ENCODE results near the gene CRLF1. TPM values are rescaled to one million over a fixed set of nuclear protein-coding genes. Genes with fewer than 3 reads are reported as not detected.
A peak's percentile ranks its signal among the peaks of the same experiment; 100 is the strongest.

CRLF1 gene
- polyA plus RNA-seq, 2 of the 4 experiments (the other 2 are of a cell fraction) = 0.37 to 2.5 TPM

- ChIA-PET POLR2A (no interaction called here), CTCF (interaction anchor here (0.7 to 2.5 kb wide), 3 partner anchors 21 to 238 kb away, joined by 3 to 6 read pairs (median 3); partner anchors contain the start of gene REX1BD)
- TF ChIP-seq BHLHE40 (IDR thresholded peaks at IDR 0.05; ENCODE audit: low read depth, low read length) = no peak
- no peak for TF ChIP-seq NPAS2 (CRISPR knock-in tag; IDR thresholded peaks at IDR 0.05; ENCODE audit: borderline replicate concordance)
- FAIRE-seq = no peak
- no peak overlapping the region for H3K4me3 ChIP-seq
- no peak overlapping the region for H3K4me2 ChIP-seq
- no peak for ATAC-seq
- H3K9me3 ChIP-seq = no peaks in the 10 kb centered on the region
- H3K27ac ChIP-seq = no peak overlapping the region
- 74% methylated on average over 9 of the region's 9 CpGs for WGBS (ENCODE audit: missing lambda C conversion rate)
- peaks cover 28% of the 10 kb centered on the region; the same call in 2 of the 3 replicates for H3K4me1 ChIP-seq
- DNase-seq (ENCODE audit: low read depth in 1 of 2, low spot score in 1 of 2) = no peak
Observed at GRCh38 chr19:18608805-18609716, 2.5 kb upstream of the CRLF1 start.

- peaks cover 28% of the 10 kb centered on the region; the same call in 2 of the 3 replicates for H3K4me1 ChIP-seq
- H3K27ac ChIP-seq = peak overlapping the region in 1 of 2 experiments; percentile 79; a peak in 2 of 6 replicates
- ChIA-PET CTCF (interaction anchor here (0.8 to 2.5 kb wide), 2 partner anchors 20 to 77 kb away, joined by 3 to 6 read pairs; partner anchors contain the start of gene REX1BD), POLR2A (no interaction called here)
- H3K4me3 ChIP-seq = peak overlapping the region; percentile 35
- DNase-seq (ENCODE audit: low read depth in 1 of 2, low spot score in 1 of 2) (no peak), ATAC-seq (no peak), FAIRE-seq (no peak)
- WGBS (ENCODE audit: missing lambda C conversion rate) = 59% methylated on average over 5 of the region's 5 CpGs
- TF ChIP-seq KDM5A (IDR thresholded peaks at IDR 0.05) (no peak), FOSB (CRISPR knock-in tag; IDR thresholded peaks at IDR 0.05) (no peak), CEBPB (IDR thresholded peaks at IDR 0.05) (no peak), MAZ (IDR thresholded peaks at IDR 0.05; ENCODE audit: borderline replicate concordance, low read depth, low read length) (no peak), TP53 (CRISPR knock-in tag; IDR thresholded peaks at IDR 0.05) (no peak), EHF (CRISPR knock-in tag; IDR thresholded peaks at IDR 0.05) (no peak), SREBF2 (IDR thresholded peaks at IDR 0.05) (no peak), RFX5 (IDR thresholded peaks at IDR 0.05) (no peak), NFE2L2 (conservative IDR thresholded peaks at IDR 0.05; ENCODE audit: low read length) (no peak), ESRRA (IDR thresholded peaks at IDR 0.05; ENCODE audit: borderline replicate concordance, low read length) (no peak), HES2 (IDR thresholded peaks at IDR 0.05) (no peak), ZSCAN20 (CRISPR knock-in tag; IDR thresholded peaks at IDR 0.05) (no peak), EHMT2 (IDR thresholded peaks at IDR 0.05; ENCODE audit: low read depth) (no peak)
- no peaks in the 10 kb centered on the region for H3K9me3 ChIP-seq
- H3K4me2 ChIP-seq = peak overlapping the region; percentile 89
Observed at GRCh38 chr19:18608102-18608804, 1.7 kb upstream of the CRLF1 start.

GRCh38 chr19:18607226-18608101 lies 865 bp upstream of the CRLF1 start:
- peaks cover 25% of the 10 kb centered on the region; the same call in 2 of the 3 replicates for H3K4me1 ChIP-seq
- H3K9me3 ChIP-seq = no peaks in the 10 kb centered on the region
- peak overlapping the region; percentile 35 for H3K4me3 ChIP-seq
- H3K4me2 ChIP-seq = peak overlapping the region; percentile 89
- ATAC-seq = peak in 1 of 2 experiments; percentile 12; a peak in 1 of 6 replicates
- H3K27ac ChIP-seq = peak overlapping the region; percentile 15 to 79; a peak in 4 of 6 replicates
- DNase-seq (ENCODE audit: low read depth in 1 of 2, low spot score in 1 of 2) = no peak
- FAIRE-seq = no peak
- WGBS (ENCODE audit: missing lambda C conversion rate) = 1% methylated on average over 31 of the region's 68 CpGs
- ChIA-PET POLR2A (no interaction called here), CTCF (interaction anchor here (0.8 to 2.5 kb wide), 4 partner anchors 13 to 157 kb away, joined by 3 to 6 read pairs (median 4); partner anchors contain the start of gene REX1BD)
- no peak for TF ChIP-seq POLR2AphosphoS2 (conservative IDR thresholded peaks at IDR 0.05; ENCODE audit: low read length)
- no peak for TF ChIP-seq TP53 (CRISPR knock-in tag; IDR thresholded peaks at IDR 0.05)
- TF ChIP-seq NR3C1 (IDR thresholded peaks at IDR 0.05) = no peak
- TF ChIP-seq KDM5A (IDR thresholded peaks at IDR 0.05) = no peak
- no peak for TF ChIP-seq FOSL2 (IDR thresholded peaks at IDR 0.05)
- TF ChIP-seq FOSL2 (CRISPR knock-in tag; IDR thresholded peaks at IDR 0.05) = no peak
- TF ChIP-seq MAX (IDR thresholded peaks at IDR 0.05) = no peak
- no peak for TF ChIP-seq RARB (CRISPR knock-in tag; IDR thresholded peaks at IDR 0.05)
- no peak for TF ChIP-seq HES2 (IDR thresholded peaks at IDR 0.05)
- TF ChIP-seq CBX2 (IDR thresholded peaks at IDR 0.05; ENCODE audit: borderline replicate concordance, low read depth) = no peak
- TF ChIP-seq E2F6 (IDR thresholded peaks at IDR 0.05; ENCODE audit: borderline replicate concordance, low read depth) = no peak
- TF ChIP-seq CHD2 (IDR thresholded peaks at IDR 0.05; ENCODE audit: low read length, partially characterized antibody) = no peak
- no peak for TF ChIP-seq EHF (CRISPR knock-in tag; IDR thresholded peaks at IDR 0.05)
- TF ChIP-seq REST (IDR thresholded peaks at IDR 0.05) = no peak
